HEK293T (cell line): ENCODE results near the gene APOBEC3C.

Source experiments
- ELF4 ChIP-seq: fragments of 450-650 bp; IDR thresholded peaks from 2 replicates; pipeline ENCODE4 v1.6.1; 2017; ENCODE audit warnings: antibody characterized with exemption
- FOXK2 ChIP-seq: fragments of 450-650 bp; IDR thresholded peaks from 2 replicates; pipeline ENCODE4 v1.6.1; 2016; ENCODE audit warnings: mild to moderate bottlenecking
- SP1 ChIP-seq: fragments of 450-650 bp; IDR thresholded peaks from 2 replicates; pipeline ENCODE4 v1.6.1; 2017
- SUZ12 ChIP-seq: fragments of 450-650 bp; IDR thresholded peaks from 2 replicates; pipeline ENCODE4 v1.6.1; 2016; ENCODE audit warnings: mild to moderate bottlenecking
- ZNF384 ChIP-seq: fragments of 450-650 bp; IDR thresholded peaks from 2 replicates; pipeline ENCODE4 v1.6.1; 2016

GRCh38 chr22:38997518-38997917 is 16.5 kb upstream of the APOBEC3C start:
- TF ChIP-seq FOXK2 (no peak), SUZ12 (no peak), ELF4 (no peak), SP1 (no peak), ZNF384 (no peak)
